BE2C (cell line): ENCODE measurements around the gene RAB34.

Experiments used
- DNase-seq: peaks from one replicate; pipeline ENCODE4 v3.0.0-alpha.2; 2020
- H3K27me3 ChIP-seq: fragments of 250-450 bp; sonication (Bioruptor Pico); 2 replicates; pipeline ENCODE4 v1.5.1; 2020; ENCODE audit warnings: mild to moderate bottlenecking
- H3K36me3 ChIP-seq: fragments of 250-450 bp; sonication (Bioruptor Pico); 2 replicates; pipeline ENCODE4 v1.5.1; 2020; ENCODE audit warnings: mild to moderate bottlenecking
- H3K4me1 ChIP-seq: fragments of 250-450 bp; sonication (Bioruptor Pico); 2 replicates; pipeline ENCODE4 v1.5.1; 2020
- H3K4me3 ChIP-seq: 2 replicates; pipeline ENCODE4 v1.5.1; 2011; ENCODE audit warnings: low read depth, low read length
- H3K9me3 ChIP-seq: fragments of 250-450 bp; sonication (Bioruptor Pico); 2 replicates; pipeline ENCODE4 v1.5.1; 2020
- CTCF ChIP-seq: IDR thresholded peaks from 2 replicates; pipeline ENCODE4 v1.5.1; 2012; ENCODE audit warnings: mild to moderate bottlenecking, low read depth, low read length

Gene RAB34

GRCh38 chr17:28686296-28686695 is 31.4 kb downstream of the RAB34 start:
- Histone ChIP-seq H3K4me1 (peaks cover 8% of the 10 kb centered on the region), H3K27me3 (no peaks in the 10 kb centered on the region), H3K9me3 (no peaks in the 10 kb centered on the region), H3K4me3 (no peak overlapping the region), H3K36me3 (peaks cover 60% of the 10 kb centered on the region)
- DNase-seq = no peak
- TF ChIP-seq CTCF = no peak

GRCh38 chr17:28685366-28685765 is 32.3 kb downstream of the RAB34 start:
- peaks cover 61% of the 10 kb centered on the region for H3K36me3 ChIP-seq
- TF ChIP-seq CTCF = no peak
- H3K4me1 ChIP-seq = peaks cover 8% of the 10 kb centered on the region
- no peak for DNase-seq
- no peak overlapping the region for H3K4me3 ChIP-seq
- no peaks in the 10 kb centered on the region for H3K27me3 ChIP-seq
- no peaks in the 10 kb centered on the region for H3K9me3 ChIP-seq

GRCh38 chr17:28684963-28685362 is 32.7 kb downstream of the RAB34 start:
- DNase-seq = peak; percentile 81
- H3K36me3 ChIP-seq = peaks cover 63% of the 10 kb centered on the region
- H3K9me3 ChIP-seq = no peaks in the 10 kb centered on the region
- H3K4me1 ChIP-seq = peaks cover 8% of the 10 kb centered on the region
- no peaks in the 10 kb centered on the region for H3K27me3 ChIP-seq
- H3K4me3 ChIP-seq = no peak overlapping the region
- peak; percentile 47 for TF ChIP-seq CTCF

GRCh38 chr17:28682655-28683054 is 35.0 kb downstream of the RAB34 start:
- DNase-seq = no peak
- no peaks in the 10 kb centered on the region for H3K27me3 ChIP-seq
- no peak for TF ChIP-seq CTCF
- peaks cover 8% of the 10 kb centered on the region for H3K4me1 ChIP-seq
- H3K36me3 ChIP-seq = peaks cover 49% of the 10 kb centered on the region
- H3K4me3 ChIP-seq = no peak overlapping the region
- H3K9me3 ChIP-seq = no peaks in the 10 kb centered on the region

- Histone ChIP-seq H3K36me3 (peaks cover 57% of the 10 kb centered on the region), H3K4me1 (no peaks in the 10 kb centered on the region), H3K27me3 (no peaks in the 10 kb centered on the region), H3K9me3 (no peaks in the 10 kb centered on the region), H3K4me3 (no peak overlapping the region)
- no peak for DNase-seq
- peak; percentile 7; the same call in 1 of the 2 replicates for TF ChIP-seq CTCF
Observed at GRCh38 chr17:28675980-28676379, 41.7 kb downstream of the RAB34 start.

GRCh38 chr17:28675490-28675889 is 42.2 kb downstream of the RAB34 start:
- Histone ChIP-seq H3K4me3 (no peak overlapping the region), H3K27me3 (no peaks in the 10 kb centered on the region), H3K4me1 (no peaks in the 10 kb centered on the region), H3K9me3 (no peaks in the 10 kb centered on the region), H3K36me3 (peaks cover 55% of the 10 kb centered on the region)
- TF ChIP-seq CTCF = no peak
- DNase-seq = no peak
